ENCODE data around the gene GPR150. TPM values are rescaled to one million over a fixed set of nuclear protein-coding genes. Genes with fewer than 3 reads are reported as not detected.

Gene GPR150
- total RNA-seq (under 1 TPM; 0.06 to 0.50 TPM), polyA plus RNA-seq (ENCODE audit: insufficient read length in 2 of 2) (under 1 TPM; 0.42 to 0.57 TPM)
- long read RNA-seq, donor 1: 0 reads
- long read RNA-seq, donor 2: 0 reads
- long read RNA-seq, donor 3: 0 reads
- long read RNA-seq, donor 4: 0 reads

- Histone ChIP-seq H3K4me3 (ENCODE audit: low read depth, low read length) (peak within 1 kb of the TSS; percentile 45), H3K36me3 (ENCODE audit: control insufficient read depth, insufficient read depth, low read length) (no peaks in the 10 kb centered on the region), H3K9me3 (ENCODE audit: control insufficient read depth, insufficient read depth, low read length) (no peaks in the 10 kb centered on the region), H3K4me1 (ENCODE audit: control insufficient read depth, insufficient read depth, low read length) (peaks cover 13% of the 10 kb centered on the region), H3K27me3 (ENCODE audit: control insufficient read depth, insufficient read depth, low read length) (peaks cover 25% of the 10 kb centered on the region), H3K27ac (ENCODE audit: low read depth, low read length) (no peak within 1 kb of the TSS)
- peak in 2 of 6 donors; percentile 50 to 54 for DNase-seq (ENCODE audit: low read depth in 4 of 6, low spot score in 6 of 6)
- WGBS (ENCODE audit: insufficient coverage): under 1% methylated on average over 84 of the region's 85 CpGs
These were observed at the start of gene GPR150 for GRCh38 chr5:95620030-95620869. TSS of gene GPR150 (plus strand) at chr5:95620087. CDS start at chr5:95620276, 189 bp downstream.

- Histone ChIP-seq H3K27me3 (ENCODE audit: control insufficient read depth, insufficient read depth, low read length) (no peaks in the 10 kb centered on the region), H3K27ac (ENCODE audit: low read depth, low read length) (no peak overlapping the region), H3K9me3 (ENCODE audit: control insufficient read depth, insufficient read depth, low read length) (peaks cover 1% of the 10 kb centered on the region), H3K4me3 (ENCODE audit: low read depth, low read length) (no peak overlapping the region), H3K4me1 (ENCODE audit: control insufficient read depth, insufficient read depth, low read length) (no peaks in the 10 kb centered on the region), H3K36me3 (ENCODE audit: control insufficient read depth, insufficient read depth, low read length) (no peaks in the 10 kb centered on the region)
- DNase-seq (ENCODE audit: low read depth in 4 of 6, low spot score in 6 of 6): no peak
- WGBS (ENCODE audit: insufficient coverage): no CpG with 5 or more reads among the region's 2 CpGs
These were observed 47.9 kb upstream of the GPR150 start for GRCh38 chr5:95572016-95572415.

GRCh38 chr5:95581576-95581975, 38.3 kb upstream of the GPR150 start:
- no peaks in the 10 kb centered on the region for H3K36me3 ChIP-seq (ENCODE audit: control insufficient read depth, insufficient read depth, low read length)
- WGBS (ENCODE audit: insufficient coverage): no CpG with 5 or more reads among the region's 2 CpGs

GRCh38 chr5:95583992-95584391, 35.9 kb upstream of the GPR150 start:
- Histone ChIP-seq H3K9me3 (ENCODE audit: control insufficient read depth, insufficient read depth, low read length) (no peaks in the 10 kb centered on the region), H3K27me3 (ENCODE audit: control insufficient read depth, insufficient read depth, low read length) (no peaks in the 10 kb centered on the region), H3K4me3 (ENCODE audit: low read depth, low read length) (no peak overlapping the region), H3K27ac (ENCODE audit: low read depth, low read length) (no peak overlapping the region), H3K36me3 (ENCODE audit: control insufficient read depth, insufficient read depth, low read length) (no peaks in the 10 kb centered on the region), H3K4me1 (ENCODE audit: control insufficient read depth, insufficient read depth, low read length) (no peaks in the 10 kb centered on the region)
- 71% methylated on average over 1 of the region's 1 CpG for WGBS (ENCODE audit: insufficient coverage)
- DNase-seq (ENCODE audit: low read depth in 4 of 6, low spot score in 6 of 6): peak in 1 of 6 donors; percentile 33

More at GRCh38 chr5:95581576-95581975, 38.3 kb upstream of the GPR150 start:
- Histone ChIP-seq H3K4me1 (ENCODE audit: control insufficient read depth, insufficient read depth, low read length) (no peaks in the 10 kb centered on the region), H3K27ac (ENCODE audit: low read depth, low read length) (no peak overlapping the region), H3K27me3 (ENCODE audit: control insufficient read depth, insufficient read depth, low read length) (no peaks in the 10 kb centered on the region), H3K4me3 (ENCODE audit: low read depth, low read length) (no peak overlapping the region), H3K9me3 (ENCODE audit: control insufficient read depth, insufficient read depth, low read length) (no peaks in the 10 kb centered on the region)
- peak in 1 of 6 donors; percentile 50 for DNase-seq (ENCODE audit: low read depth in 4 of 6, low spot score in 6 of 6)

GRCh38 chr5:95590880-95591279, 29.0 kb upstream of the GPR150 start:
- Histone ChIP-seq H3K4me3 (ENCODE audit: low read depth, low read length) (no peak overlapping the region), H3K36me3 (ENCODE audit: control insufficient read depth, insufficient read depth, low read length) (no peaks in the 10 kb centered on the region), H3K4me1 (ENCODE audit: control insufficient read depth, insufficient read depth, low read length) (no peaks in the 10 kb centered on the region), H3K27me3 (ENCODE audit: control insufficient read depth, insufficient read depth, low read length) (no peaks in the 10 kb centered on the region), H3K27ac (ENCODE audit: low read depth, low read length) (no peak overlapping the region), H3K9me3 (ENCODE audit: control insufficient read depth, insufficient read depth, low read length) (no peaks in the 10 kb centered on the region)
- no peak for DNase-seq (ENCODE audit: low read depth in 4 of 6, low spot score in 6 of 6)
- no CpG with 5 or more reads among the region's 1 CpG for WGBS (ENCODE audit: insufficient coverage)

GRCh38 chr5:95591490-95591901, 28.4 kb upstream of the GPR150 start:
- H3K4me3 ChIP-seq (ENCODE audit: low read depth, low read length): no peak overlapping the region
- H3K27ac ChIP-seq (ENCODE audit: low read depth, low read length): no peak overlapping the region
- no peaks in the 10 kb centered on the region for H3K4me1 ChIP-seq (ENCODE audit: control insufficient read depth, insufficient read depth, low read length)
- DNase-seq (ENCODE audit: low read depth in 4 of 6, low spot score in 6 of 6): no peak
- H3K36me3 ChIP-seq (ENCODE audit: control insufficient read depth, insufficient read depth, low read length): no peaks in the 10 kb centered on the region
- WGBS (ENCODE audit: insufficient coverage): 100% methylated on average over 3 of the region's 5 CpGs
- no peaks in the 10 kb centered on the region for H3K27me3 ChIP-seq (ENCODE audit: control insufficient read depth, insufficient read depth, low read length)
- H3K9me3 ChIP-seq (ENCODE audit: control insufficient read depth, insufficient read depth, low read length): no peaks in the 10 kb centered on the region

- DNase-seq (ENCODE audit: low read depth in 4 of 6, low spot score in 6 of 6): no peak
- no peaks in the 10 kb centered on the region for H3K27me3 ChIP-seq (ENCODE audit: control insufficient read depth, insufficient read depth, low read length)
- no peak overlapping the region for H3K27ac ChIP-seq (ENCODE audit: low read depth, low read length)
- no peaks in the 10 kb centered on the region for H3K36me3 ChIP-seq (ENCODE audit: control insufficient read depth, insufficient read depth, low read length)
- H3K4me1 ChIP-seq (ENCODE audit: control insufficient read depth, insufficient read depth, low read length): no peaks in the 10 kb centered on the region
- H3K4me3 ChIP-seq (ENCODE audit: low read depth, low read length): no peak overlapping the region
- no peaks in the 10 kb centered on the region for H3K9me3 ChIP-seq (ENCODE audit: control insufficient read depth, insufficient read depth, low read length)
- no CpG with 5 or more reads among the region's 3 CpGs for WGBS (ENCODE audit: insufficient coverage)
These were observed 24.5 kb upstream of the GPR150 start for GRCh38 chr5:95595289-95595931.

- WGBS (ENCODE audit: insufficient coverage): 80% methylated on average over 1 of the region's 1 CpG
- no peak overlapping the region for H3K27ac ChIP-seq (ENCODE audit: low read depth, low read length)
- no peaks in the 10 kb centered on the region for H3K9me3 ChIP-seq (ENCODE audit: control insufficient read depth, insufficient read depth, low read length)
- H3K4me3 ChIP-seq (ENCODE audit: low read depth, low read length): no peak overlapping the region
- no peaks in the 10 kb centered on the region for H3K4me1 ChIP-seq (ENCODE audit: control insufficient read depth, insufficient read depth, low read length)
- H3K27me3 ChIP-seq (ENCODE audit: control insufficient read depth, insufficient read depth, low read length): no peaks in the 10 kb centered on the region
- no peaks in the 10 kb centered on the region for H3K36me3 ChIP-seq (ENCODE audit: control insufficient read depth, insufficient read depth, low read length)
- no peak for DNase-seq (ENCODE audit: low read depth in 4 of 6, low spot score in 6 of 6)
These were observed 20.6 kb upstream of the GPR150 start for GRCh38 chr5:95599252-95599651.

- Histone ChIP-seq H3K4me3 (ENCODE audit: low read depth, low read length) (no peak overlapping the region), H3K4me1 (ENCODE audit: control insufficient read depth, insufficient read depth, low read length) (no peaks in the 10 kb centered on the region), H3K27ac (ENCODE audit: low read depth, low read length) (no peak overlapping the region), H3K9me3 (ENCODE audit: control insufficient read depth, insufficient read depth, low read length) (no peaks in the 10 kb centered on the region), H3K36me3 (ENCODE audit: control insufficient read depth, insufficient read depth, low read length) (no peaks in the 10 kb centered on the region), H3K27me3 (ENCODE audit: control insufficient read depth, insufficient read depth, low read length) (no peaks in the 10 kb centered on the region)
- WGBS (ENCODE audit: insufficient coverage): no CpG with 5 or more reads among the region's 1 CpG
- no peak for DNase-seq (ENCODE audit: low read depth in 4 of 6, low spot score in 6 of 6)
These were observed 19.3 kb upstream of the GPR150 start for GRCh38 chr5:95600557-95600956.

All from spinal cord (tissue), 10 donors.